T-helper 2 cell treated with Interferon-gamma antibody and Interleukin-4, amounts not matched to agents 5 μg/mL and 100 μg/mL, for 36 hours (primary cell): ENCODE data around the gene CACHD1.
"Not testable (repeated sequence)": the region's sequence is repeated elsewhere in the genome, so short reads cannot be mapped to it uniquely, and the experiment has no call there.

ENCODE experiments used
- DNase-seq: peaks from one replicate; pipeline ENCODE4 v3.0.0; 2021; ENCODE audit warnings: low spot score
- H3K27ac Mint-ChIP-seq: one replicate; pipeline ENCODE4 v1.8.0; 2021; ENCODE audit warnings: mild to moderate bottlenecking, mixed read lengths
- H3K27me3 Mint-ChIP-seq: one replicate; pipeline ENCODE4 v1.8.0; 2021; ENCODE audit warnings: low read depth, mixed read lengths
- H3K36me3 Mint-ChIP-seq: one replicate; pipeline ENCODE4 v1.8.0; 2021; ENCODE audit warnings: low read depth, mixed read lengths
- H3K4me1 Mint-ChIP-seq: one replicate; pipeline ENCODE4 v1.8.0; 2021; ENCODE audit warnings: low read depth, mixed read lengths
- H3K4me3 Mint-ChIP-seq: one replicate; pipeline ENCODE4 v1.8.0; 2022; ENCODE audit warnings: mild to moderate bottlenecking, moderate library complexity, mixed read lengths
- H3K9me3 Mint-ChIP-seq: one replicate; pipeline ENCODE4 v1.8.0; 2021; ENCODE audit warnings: mixed read lengths

The CACHD1 gene

DNA sequence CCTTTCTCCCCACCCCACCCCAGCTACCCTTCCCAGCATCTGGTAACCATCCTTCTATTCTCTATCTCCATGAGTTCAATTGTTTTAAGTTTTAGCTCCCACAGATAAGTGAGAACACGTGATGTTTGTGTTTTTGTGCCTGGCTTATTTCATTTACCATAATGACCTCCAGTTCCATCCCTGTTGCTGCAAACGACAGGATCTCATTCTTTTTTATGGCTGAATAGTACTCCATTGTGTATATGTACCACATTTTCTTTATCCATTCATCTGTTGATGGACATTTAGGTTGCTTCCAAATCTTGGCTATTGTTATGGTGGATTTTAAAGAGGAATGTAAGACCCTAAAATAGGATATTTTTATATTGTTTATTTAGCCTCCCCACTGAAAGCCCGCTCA, 232.7 kb downstream of the CACHD1 start:
- H3K36me3 Mint-ChIP-seq, DNase-seq, H3K4me1 Mint-ChIP-seq, H3K27ac Mint-ChIP-seq, H3K9me3 Mint-ChIP-seq, H3K27me3 Mint-ChIP-seq, H3K4me3 Mint-ChIP-seq: not testable (repeated sequence)

DNA sequence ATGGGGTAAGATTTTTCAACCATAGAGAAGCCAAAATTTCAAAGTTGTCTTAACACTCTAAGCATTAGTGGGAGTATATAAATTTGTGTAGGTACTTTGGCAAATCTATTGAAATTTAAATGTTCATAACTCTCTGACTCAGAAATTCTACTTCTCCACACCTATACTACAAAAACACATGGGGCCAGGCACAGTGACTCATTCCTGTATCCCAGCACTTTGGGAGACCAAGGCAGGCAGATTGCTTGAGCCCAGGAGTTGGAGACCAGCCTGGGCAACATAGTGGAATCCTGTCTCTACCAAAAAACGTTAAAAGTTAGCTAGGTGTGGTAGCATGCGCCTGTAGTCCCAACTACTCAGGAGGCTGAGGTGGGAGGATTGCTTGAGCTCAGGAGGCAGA, 233.7 kb downstream of the CACHD1 start:
- no peaks in the 10 kb centered on the region for H3K27me3 Mint-ChIP-seq
- H3K4me3 Mint-ChIP-seq: no peak overlapping the region
- H3K36me3 Mint-ChIP-seq: no peaks in the 10 kb centered on the region
- no peak overlapping the region for H3K27ac Mint-ChIP-seq
- no peaks in the 10 kb centered on the region for H3K4me1 Mint-ChIP-seq
- DNase-seq: no peak
- H3K9me3 Mint-ChIP-seq: no peaks in the 10 kb centered on the region

DNA sequence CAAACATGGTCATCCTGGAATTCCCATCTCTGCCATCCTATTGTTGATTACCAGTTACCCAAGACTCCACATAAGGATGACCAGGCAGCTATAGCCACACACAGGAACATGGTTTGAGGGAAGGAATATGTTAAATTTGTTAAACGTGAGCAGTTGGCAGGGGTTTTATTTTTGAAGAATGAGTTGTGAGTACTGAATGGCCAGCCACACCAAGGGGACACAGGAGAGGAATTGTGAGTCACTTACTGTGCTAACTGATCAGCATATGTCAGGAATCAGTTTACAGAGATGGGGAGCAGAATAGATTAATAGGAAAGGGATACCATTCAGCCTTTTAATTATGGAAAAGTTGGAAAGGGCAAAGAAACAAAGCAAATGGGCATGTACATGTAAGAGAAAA, 235.7 kb downstream of the CACHD1 start:
- Mint-ChIP-seq H3K4me3 (no peak overlapping the region), H3K4me1 (no peaks in the 10 kb centered on the region), H3K27ac (no peak overlapping the region), H3K27me3 (no peaks in the 10 kb centered on the region), H3K36me3 (no peaks in the 10 kb centered on the region), H3K9me3 (no peaks in the 10 kb centered on the region)
- no peak for DNase-seq

DNA sequence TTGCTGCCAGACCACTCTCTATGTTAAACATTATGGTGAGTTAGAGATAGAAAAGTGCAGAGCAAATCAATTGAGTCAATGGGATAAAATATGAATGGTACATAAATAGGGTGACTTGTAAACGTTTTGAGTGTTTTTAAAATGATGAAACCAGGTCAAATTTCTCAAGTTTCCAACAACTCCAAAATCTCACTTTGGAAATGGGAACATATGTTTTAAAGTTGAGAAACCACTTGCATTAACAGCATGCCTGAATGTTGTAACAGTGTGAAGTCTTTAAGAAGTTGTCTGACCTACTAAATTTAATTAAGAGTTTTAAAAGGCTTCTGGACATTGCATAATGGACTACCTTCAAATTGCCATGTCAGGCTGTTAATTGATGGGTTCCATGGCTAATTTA, 241.3 kb downstream of the CACHD1 start:
- Mint-ChIP-seq H3K27ac (no peak overlapping the region), H3K4me3 (no peak overlapping the region), H3K36me3 (no peaks in the 10 kb centered on the region), H3K27me3 (peaks cover 4% of the 10 kb centered on the region), H3K9me3 (no peaks in the 10 kb centered on the region), H3K4me1 (no peaks in the 10 kb centered on the region)
- no peak for DNase-seq

DNA sequence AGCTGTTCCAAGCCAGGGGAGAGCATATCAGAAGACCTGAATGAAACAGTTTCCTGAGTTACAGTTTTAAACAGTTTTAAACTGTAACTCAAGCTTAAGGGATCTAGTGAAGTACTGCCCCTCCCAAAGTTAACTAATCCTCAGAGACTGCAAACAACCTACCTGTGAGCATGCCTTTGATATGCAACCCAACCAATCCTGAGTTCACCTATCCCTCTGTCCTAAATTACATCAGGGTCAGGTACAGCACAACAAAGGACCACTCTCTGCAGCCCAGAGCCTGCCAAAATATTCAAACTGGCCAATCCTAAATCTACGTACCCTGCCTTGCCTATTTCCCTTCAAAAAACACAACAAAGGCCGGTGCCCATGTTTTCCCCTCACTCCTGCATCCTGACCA, 242.1 kb downstream of the CACHD1 start:
- DNase-seq: no peak

DNA sequence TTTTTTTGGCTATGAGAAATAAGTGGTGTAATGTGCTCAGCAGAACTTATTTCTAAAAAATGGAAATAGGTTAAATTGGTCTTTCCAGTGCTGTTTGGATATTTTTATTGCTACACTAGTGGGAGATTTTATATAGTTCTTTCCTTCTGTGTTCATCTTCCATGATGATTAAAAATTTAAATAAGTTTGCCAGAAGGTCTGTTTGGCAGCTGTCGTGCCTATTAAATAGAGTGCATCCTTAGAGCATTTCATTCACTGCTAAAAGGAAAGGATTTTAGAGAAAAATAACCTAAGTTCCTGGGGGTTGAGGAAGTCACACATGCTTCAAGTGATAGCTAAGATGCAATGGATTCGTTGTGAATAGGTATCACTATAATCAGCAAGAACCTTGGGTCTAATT, 245.3 kb downstream of the CACHD1 start:
- no peak overlapping the region for H3K27ac Mint-ChIP-seq
- H3K9me3 Mint-ChIP-seq: no peaks in the 10 kb centered on the region
- no peaks in the 10 kb centered on the region for H3K36me3 Mint-ChIP-seq
- no peak for DNase-seq
- H3K4me3 Mint-ChIP-seq: no peak overlapping the region
- peaks cover 4% of the 10 kb centered on the region for H3K27me3 Mint-ChIP-seq
- H3K4me1 Mint-ChIP-seq: no peaks in the 10 kb centered on the region

More for the DNA sequence above, 242.1 kb downstream of the CACHD1 start:
- Mint-ChIP-seq H3K36me3 (no peaks in the 10 kb centered on the region), H3K9me3 (no peaks in the 10 kb centered on the region), H3K4me1 (no peaks in the 10 kb centered on the region), H3K4me3 (no peak overlapping the region), H3K27ac (no peak overlapping the region), H3K27me3 (peaks cover 4% of the 10 kb centered on the region)

DNA sequence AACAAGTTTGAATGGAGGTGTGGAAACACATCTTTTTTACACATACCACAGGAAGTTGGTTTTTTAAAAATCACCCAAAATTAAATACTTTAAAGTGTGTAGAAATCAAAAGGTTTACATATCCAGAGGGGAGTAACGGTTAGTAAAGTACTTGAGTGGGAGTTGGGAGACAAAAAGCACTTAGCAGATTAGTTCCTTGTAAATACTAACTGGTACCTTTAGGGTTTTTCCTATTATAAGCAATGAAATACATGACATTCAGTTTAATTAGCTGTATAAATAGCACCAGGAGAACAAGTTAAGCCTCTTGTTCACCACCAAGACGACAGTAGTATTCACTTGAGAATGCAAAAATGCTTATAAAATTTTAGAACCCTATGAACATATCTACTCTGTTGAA, 251.2 kb downstream of the CACHD1 start:
- DNase-seq: no peak
- H3K4me1 Mint-ChIP-seq: no peaks in the 10 kb centered on the region
- H3K36me3 Mint-ChIP-seq: no peaks in the 10 kb centered on the region
- no peak overlapping the region for H3K4me3 Mint-ChIP-seq
- no peak overlapping the region for H3K27ac Mint-ChIP-seq
- peaks cover 13% of the 10 kb centered on the region for H3K27me3 Mint-ChIP-seq
- H3K9me3 Mint-ChIP-seq: no peaks in the 10 kb centered on the region

DNA sequence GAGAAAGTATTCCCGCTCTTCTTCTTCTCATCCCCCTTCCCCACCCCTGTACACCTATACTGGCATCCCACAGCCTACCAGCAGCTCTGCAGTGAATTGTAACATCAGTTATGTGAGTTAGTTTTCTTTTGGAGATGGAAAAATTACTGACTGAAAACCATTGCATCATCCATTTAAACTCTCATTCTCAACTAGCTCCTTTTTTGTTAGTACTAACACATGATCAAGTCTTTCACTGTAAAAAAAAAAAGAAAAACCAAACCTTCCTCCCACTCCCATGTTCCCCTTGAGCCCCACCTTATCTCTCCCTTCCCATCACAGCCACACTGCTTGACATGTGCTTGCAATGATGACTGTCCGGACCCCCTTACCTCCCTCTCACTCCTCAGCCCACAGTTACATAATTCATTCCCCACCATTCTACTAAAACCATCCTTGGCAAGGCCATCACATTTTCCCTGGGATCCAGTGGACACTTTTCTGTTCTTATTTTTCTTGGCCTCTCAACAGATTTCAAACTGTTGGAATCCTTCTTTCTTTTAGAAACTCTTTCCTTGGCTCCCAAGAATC, 251.7 kb downstream of the CACHD1 start:
- Mint-ChIP-seq H3K27ac (no peak overlapping the region), H3K27me3 (peaks cover 13% of the 10 kb centered on the region), H3K36me3 (no peaks in the 10 kb centered on the region), H3K9me3 (no peaks in the 10 kb centered on the region), H3K4me3 (no peak overlapping the region), H3K4me1 (no peaks in the 10 kb centered on the region)
- DNase-seq: no peak

DNA sequence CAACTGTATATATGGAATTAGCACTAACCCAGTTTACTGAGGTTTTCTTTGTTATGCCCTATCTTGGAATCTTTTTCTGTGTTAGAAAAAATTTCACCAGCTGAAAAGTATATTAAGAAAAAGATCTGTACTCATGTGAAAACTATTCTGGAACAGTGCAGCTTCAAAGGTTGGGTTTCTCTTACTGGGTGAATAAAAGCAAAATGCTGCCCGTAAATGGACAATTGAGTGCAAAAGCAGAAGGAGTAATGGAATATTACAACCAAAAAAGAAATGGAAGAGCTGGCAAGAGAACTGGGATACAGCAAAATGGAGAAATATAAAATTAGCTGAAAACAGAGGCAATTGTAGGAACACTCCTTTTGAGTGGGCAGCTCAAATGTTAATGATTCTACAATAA, 257.9 kb downstream of the CACHD1 start:
- no peaks in the 10 kb centered on the region for H3K4me1 Mint-ChIP-seq
- H3K27me3 Mint-ChIP-seq: peaks cover 4% of the 10 kb centered on the region
- H3K9me3 Mint-ChIP-seq: no peaks in the 10 kb centered on the region
- DNase-seq: no peak
- H3K4me3 Mint-ChIP-seq: no peak overlapping the region
- H3K27ac Mint-ChIP-seq: no peak overlapping the region
- no peaks in the 10 kb centered on the region for H3K36me3 Mint-ChIP-seq

DNA sequence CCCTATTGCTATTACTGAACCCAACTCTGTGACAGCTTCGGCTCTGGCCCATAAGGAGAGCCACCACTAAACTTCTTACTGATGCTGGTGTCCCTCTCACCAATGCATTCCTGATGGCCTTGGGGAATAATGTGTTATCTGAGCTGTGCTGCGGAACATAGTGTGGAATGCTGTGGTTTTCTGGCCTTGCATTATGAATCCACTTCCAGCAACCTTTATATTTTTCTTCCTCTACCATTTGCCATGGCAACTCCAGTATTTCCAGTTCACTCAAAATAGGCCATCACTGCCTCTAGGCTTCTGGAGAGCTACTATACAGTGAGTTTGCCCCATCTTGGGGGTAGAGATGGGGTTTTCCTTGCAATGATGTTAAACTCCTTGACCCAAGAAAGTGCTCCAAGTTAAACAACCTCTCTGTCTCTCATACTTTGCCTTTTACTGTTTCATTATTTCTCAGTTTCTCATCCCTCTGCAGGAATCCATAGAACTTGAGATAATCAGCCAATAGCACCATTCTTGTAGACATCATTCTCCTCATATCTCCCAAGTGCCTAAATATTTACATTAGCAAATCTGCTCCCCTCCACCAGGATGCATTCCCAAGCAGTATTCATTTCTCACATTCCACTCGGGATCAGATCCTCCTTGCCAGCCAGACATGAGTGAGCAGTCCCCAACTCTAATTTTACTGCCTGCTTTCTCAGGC, 263.8 kb downstream of the CACHD1 start:
- no peaks in the 10 kb centered on the region for H3K36me3 Mint-ChIP-seq
- DNase-seq: no peak
- H3K27ac Mint-ChIP-seq: no peak overlapping the region
- H3K4me3 Mint-ChIP-seq: no peak overlapping the region
- H3K27me3 Mint-ChIP-seq: peaks cover 2% of the 10 kb centered on the region
- H3K9me3 Mint-ChIP-seq: no peaks in the 10 kb centered on the region
- no peaks in the 10 kb centered on the region for H3K4me1 Mint-ChIP-seq

DNA sequence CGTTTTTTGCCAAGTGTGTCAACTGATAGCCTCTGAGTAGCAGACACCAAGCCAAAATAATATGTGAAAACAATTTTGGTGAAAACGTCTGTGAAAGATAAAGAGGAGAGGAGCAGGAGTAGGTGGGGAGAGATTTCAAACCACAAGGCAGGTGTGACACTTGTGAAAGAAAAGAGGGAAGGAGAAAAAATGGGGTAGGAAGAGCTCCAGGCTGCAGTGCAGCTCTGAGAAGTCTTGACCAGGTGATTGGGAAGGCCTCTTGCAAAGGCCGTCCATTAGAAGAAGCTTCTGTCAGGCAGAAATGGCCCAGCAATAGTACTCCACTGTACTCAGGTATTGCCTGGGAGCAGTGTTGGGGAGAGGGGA, 264.3 kb downstream of the CACHD1 start:
- DNase-seq: no peak
- Mint-ChIP-seq H3K36me3 (no peaks in the 10 kb centered on the region), H3K4me1 (no peaks in the 10 kb centered on the region), H3K9me3 (no peaks in the 10 kb centered on the region), H3K4me3 (no peak overlapping the region), H3K27ac (no peak overlapping the region), H3K27me3 (no peaks in the 10 kb centered on the region)

DNA sequence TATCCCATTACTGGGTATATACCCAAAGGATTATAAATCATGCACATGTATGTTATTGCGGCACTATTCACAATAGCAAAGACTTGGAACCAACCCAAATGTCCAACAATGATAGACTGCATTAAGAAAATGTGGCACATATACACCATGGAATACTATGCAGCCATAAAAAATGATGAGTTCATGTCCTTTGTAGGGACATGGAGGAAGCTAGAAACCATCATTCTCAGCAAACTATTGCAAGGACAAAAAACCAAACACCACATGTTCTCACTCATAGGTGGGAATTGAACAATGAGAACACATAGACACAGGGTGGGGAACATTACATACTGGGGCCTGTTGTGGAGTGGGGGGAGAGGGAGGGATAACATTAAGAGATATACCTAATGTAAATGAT, 270.8 kb downstream of the CACHD1 start:
- not testable (repeated sequence) for H3K27ac Mint-ChIP-seq, H3K9me3 Mint-ChIP-seq, H3K4me3 Mint-ChIP-seq, H3K4me1 Mint-ChIP-seq, DNase-seq, H3K36me3 Mint-ChIP-seq
- H3K27me3 Mint-ChIP-seq: peaks cover 26% of the 10 kb centered on the region
